HepG2 (cell line): Measurements from ENCODE around the gene RGS14. TPM values are rescaled to one million over a fixed set of nuclear protein-coding genes. Genes with fewer than 3 reads are reported as not detected.

Experiments
- ATAC-seq: fragments of 200-7000 bp; cut with Tn5 transposase; 3 replicates; pipeline ENCODE4 v1.9.1; 2020; ENCODE audit warnings: mild to moderate bottlenecking, moderate library complexity
- BruUV-seq: library from RNA; stranded (reverse); fragments of 400-500 nt; replicated peaks from 2 replicates; lab custom pipeline; 2021; lab: Mats Ljungman, UMichigan
- CTCF ChIA-PET: fragments of 300-600 bp; formaldehyde crosslinking; extraction: SDS; loops from one replicate; lab custom pipeline; 2021; ENCODE audit warnings: low total read pairs, inconsistent platforms, low intra/inter-chr PET ratio; lab: Yijun Ruan, JAX
- POLR2A ChIA-PET: fragments of 350-600 bp; sonication (Branson Sonifier 250); formaldehyde crosslinking; loops from one replicate; lab custom pipeline; 2020; ENCODE audit warnings: antibody characterized with exemption, inconsistent platforms; lab: Yijun Ruan, JAX
- DNase-seq: peaks from one replicate; pipeline ENCODE4 v3.0.0-alpha.2; 2015; ENCODE audit warnings: low spot score
- FAIRE-seq: peaks from 3 replicates; lab custom pipeline; 2011; peaks lifted over from hg19 to GRCh38; lab: Jason Lieb, UNC
- H2AFZ ChIP-seq: one replicate; pipeline ENCODE4 v1.6.1; 2011; ENCODE audit warnings: low read length, inconsistent platforms
- H3K27ac ChIP-seq: fragments of 300-600 bp; 3 replicates; pipeline ENCODE4 v1.8.0; 2011; ENCODE audit warnings: mixed run types, mild to moderate bottlenecking, mixed read lengths, low read length, inconsistent platforms; ENCODE audit not compliant: insufficient read depth; ENCODE audit errors: extremely low read length
- H3K27me3 ChIP-seq, 2 experiments: fragments of 200-600 bp in 1 of 2; 2 replicates in 1 of 2; 3 replicates in 1 of 2; pipeline versions ENCODE4 v1.6.0 to v1.8.0; 2011; ENCODE audit warnings: low read length in 2 of 2, mild to moderate bottlenecking in 2 of 2, moderate library complexity in 2 of 2, inconsistent platforms in 1 of 2; ENCODE audit not compliant: insufficient read depth in 2 of 2, control insufficient read depth in 1 of 2
- H3K36me3 ChIP-seq, 2 experiments: fragments of 200-600 bp in 1 of 2; replicated peaks in 1 of 2; 2 replicates in 1 of 2; 3 replicates in 1 of 2; pipeline versions ENCODE4 v1.5.1 to v1.8.0; 2011; ENCODE audit warnings: low read length in 2 of 2, inconsistent platforms in 1 of 2; ENCODE audit not compliant: insufficient read depth in 2 of 2, control insufficient read depth in 1 of 2
- H3K4me1 ChIP-seq: 2 replicates; pipeline ENCODE4 v1.5.1; 2012; ENCODE audit warnings: low read length, inconsistent platforms; ENCODE audit not compliant: insufficient read depth
- H3K4me2 ChIP-seq: 2 replicates; pipeline ENCODE4 v1.6.0; 2011; ENCODE audit warnings: low read depth, low read length, inconsistent platforms
- H3K4me3 ChIP-seq, 3 experiments: fragments of 200-600 bp in 1 of 3; sonication (generic), shearing (Covaris generic) in 1 of 3; replicated peaks in 1 of 3; 2 replicates each; pipeline ENCODE4 v1.5.1; 2011 to 2016; ENCODE audit warnings: low read length in 3 of 3, inconsistent platforms in 2 of 3, low read depth in 2 of 3, mild to moderate bottlenecking in 2 of 3, control low read depth in 1 of 3, mixed read lengths in 1 of 3; ENCODE audit not compliant: insufficient read depth in 1 of 3
- H3K79me2 ChIP-seq: one replicate; pipeline ENCODE4 v1.6.1; 2011; ENCODE audit warnings: low read length, inconsistent platforms; ENCODE audit not compliant: insufficient read depth
- H3K9ac ChIP-seq: 2 replicates; pipeline ENCODE4 v1.6.0; 2011; ENCODE audit warnings: mild to moderate bottlenecking, low read depth, low read length, inconsistent platforms; ENCODE audit not compliant: insufficient read depth
- H3K9me3 ChIP-seq: 2 replicates; pipeline ENCODE4 v1.5.1; 2012; ENCODE audit warnings: mild to moderate bottlenecking, low read length
- H4K20me1 ChIP-seq: 2 replicates; pipeline ENCODE4 v1.6.0; 2011; ENCODE audit warnings: inconsistent platforms, mild to moderate bottlenecking, low read length, moderate library complexity; ENCODE audit not compliant: insufficient read depth
- CENPX ChIP-seq: sonication (generic); formaldehyde crosslinking; IDR thresholded peaks from 2 replicates; pipeline ENCODE4 v1.9.0; 2021; ENCODE audit warnings: mild to moderate bottlenecking, missing genetic modification reagents, moderate library complexity
- CHCHD3 ChIP-seq: sonication (generic); formaldehyde crosslinking; IDR thresholded peaks from 2 replicates; pipeline ENCODE4 v1.8.0; 2022; ENCODE audit warnings: mild to moderate bottlenecking, missing genetic modification reagents, moderate library complexity
- GMEB2 ChIP-seq: IDR thresholded peaks from 2 replicates; pipeline ENCODE4 v1.6.1; 2016; ENCODE audit warnings: missing biosample characterization, missing genetic modification reagents, low read depth
- HDAC2 ChIP-seq: sonication (generic); formaldehyde crosslinking; IDR thresholded peaks from 2 replicates; pipeline ENCODE4 v1.4.0; 2020; ENCODE audit warnings: missing genetic modification reagents
- KDM6A ChIP-seq: IDR thresholded peaks from 2 replicates; pipeline ENCODE4 v1.6.1; 2016; ENCODE audit warnings: low read depth
- NFKB2 ChIP-seq: sonication (generic); formaldehyde crosslinking; IDR thresholded peaks from 2 replicates; pipeline ENCODE4 v1.4.0; 2020; ENCODE audit warnings: missing genetic modification reagents, borderline replicate concordance
- PBX3 ChIP-seq: sonication (generic); formaldehyde crosslinking; IDR thresholded peaks from 2 replicates; pipeline ENCODE4 v1.8.1; 2023; ENCODE audit warnings: missing genetic modification reagents, inconsistent platforms, borderline replicate concordance
- SALL1 ChIP-seq: sonication (generic); formaldehyde crosslinking; IDR thresholded peaks from 2 replicates; pipeline ENCODE4 v1.8.0; 2022; ENCODE audit warnings: mild to moderate bottlenecking, missing genetic modification reagents
- XRCC5 ChIP-seq: fragments of 200-400 bp; formaldehyde crosslinking; optimal IDR thresholded peaks from 2 replicates; pipeline ENCODE3; 2017; ENCODE audit warnings: mild to moderate bottlenecking, low read length
- ZNF609 ChIP-seq: sonication (generic); formaldehyde crosslinking; IDR thresholded peaks from 2 replicates; pipeline ENCODE4 v1.4.0; 2020; ENCODE audit warnings: mild to moderate bottlenecking, missing genetic modification reagents, borderline replicate concordance
- ZNF724P ChIP-seq: sonication (generic); formaldehyde crosslinking; IDR thresholded peaks from 2 replicates; pipeline ENCODE4 v1.8.0; 2022; ENCODE audit warnings: missing genetic modification reagents, borderline replicate concordance
- WGBS: methylation state at CpG from one replicate; pipeline ENCODE4 v1.1.6; 2017; ENCODE audit warnings: low lambda C conversion rate; 5-methylcytosine and 5-hydroxymethylcytosine counted together
- in situ Hi-C: cut with HindIII; loops from 2 replicates; pipeline ENCODE4 v1.10.0; 2017; ENCODE audit warnings: low pct_unique_long_range_greater_than_20kb; ENCODE audit not compliant: extremely low pct_ligation_motif_present
- intact Hi-C: fragments of 100-400 bp; cut with micrococcal nuclease; formaldehyde crosslinking; loops from one replicate; pipeline ENCODE4 v1.10.0; 2022; ENCODE audit not compliant: unreplicated experiment
- polyA plus RNA-seq, 8 experiments: library from polyadenylated mRNA; depleted of rRNA in 3 of 8; stranded (reverse) in 7 of 8; unstranded in 1 of 8; fragments of >200 nt; fragmentation: Illumina TruSeq in 4 of 8; extraction: Trizol in 4 of 8; gene quantifications; 2 replicates each; pipeline versions ENCODE4 v1.2.1 to v1.2.3, GENCODE V29; 2011 to 2016; ENCODE audit warnings: low read depth in 4 of 8, missing spikeins in 1 of 8, mixed read lengths in 1 of 8; ENCODE audit not compliant: insufficient read depth in 1 of 8
- total RNA-seq, 5 experiments: library from RNA; depleted of rRNA; stranded (reverse); fragments of >200 nt; fragmentation: Illumina TruSeq; extraction: Trizol; gene quantifications; 2 replicates each; pipeline ENCODE4 v1.2.3, GENCODE V29; 2016; ENCODE audit warnings: low read depth in 1 of 5

Gene RGS14
- total and polyA plus RNA-seq, 2 of the 13 experiments (the other 11 are each of a cell fraction or from before 2014, with no cell fraction given): 11.1 to 17.2 TPM

- ATAC-seq (peak; percentile 56), FAIRE-seq (peak; percentile 92), DNase-seq (peak; percentile 79)
- peaks cover 57% of the 10 kb centered on the region for H3K4me1 ChIP-seq
- no peak overlapping the region for H3K27ac ChIP-seq
- WGBS: 80% methylated on average over 4 of the region's 10 CpGs
- intact Hi-C loops (loop anchor here (5.0 kb wide), 1 partner anchor 188 kb away; the partner anchor contains the start of gene PDLIM7), in situ Hi-C loops (loop anchor here (5.0 kb wide), 2 partner anchors 53 to 138 kb away; partner anchors contain the start of gene PRR7)
- no TSS peak for BruUV-seq
- H3K9ac ChIP-seq: no peak overlapping the region
- H3K4me2 ChIP-seq: peak overlapping the region; percentile 89; the same call in 1 of the 2 replicates
- CTCF ChIA-PET: interaction anchor here (1.2 to 1.6 kb wide), 3 partner anchors 8 to 146 kb away, joined by 3 to 9 read pairs (median 6); no protein-coding TSS in a partner anchor
- no peaks in the 10 kb centered on the region for H3K9me3 ChIP-seq
- no peak overlapping the region for H2AFZ ChIP-seq
- peaks cover 7 to 27% of the 10 kb centered on the region in 2 experiments for H3K36me3 ChIP-seq
- POLR2A ChIA-PET: interaction anchor here (0.6 to 4.0 kb wide), 12 partner anchors 42 to 223 kb away, joined by 3 to 30 read pairs (median 4); partner anchors contain the start of genes FGFR4, LMAN2 and PDLIM7
- peaks cover 16% of the 10 kb centered on the region for H3K79me2 ChIP-seq
- H3K27me3 ChIP-seq: no peaks in the 10 kb centered on the region
- peaks cover 19% of the 10 kb centered on the region for H4K20me1 ChIP-seq
- no peak overlapping the region for H3K4me3 ChIP-seq
- TF ChIP-seq CHCHD3: 0 out of 2 replicates have a peak, but pooled peaks have one; percentile 53
- TF ChIP-seq GMEB2 (CRISPR knock-in tag): no peak
- TF ChIP-seq NFKB2: 0 out of 2 replicates have a peak, but pooled peaks have one; percentile 37
- no peak for TF ChIP-seq ZNF609 (CRISPR knock-in tag)
- peak; percentile 19; the same call in 1 of the 2 replicates for TF ChIP-seq HDAC2 (CRISPR knock-in tag)
- no peak for TF ChIP-seq CENPX
- peak; percentile 51; the same call in 1 of the 2 replicates for TF ChIP-seq SALL1 (CRISPR knock-in tag)
- TF ChIP-seq ZNF724P (CRISPR knock-in tag): 0 out of 2 replicates have a peak, but pooled peaks have one; percentile 27
- no peak for TF ChIP-seq KDM6A (CRISPR knock-in tag)
- no peak for TF ChIP-seq PBX3 (CRISPR knock-in tag)
- peak; percentile 95 for TF ChIP-seq XRCC5
These were observed 48.2 kb upstream of the RGS14 start for GRCh38 chr5:177309351-177310191.
